ENCODE results near the gene ARRDC3. TPM values are rescaled to one million over a fixed set of nuclear protein-coding genes. Genes with fewer than 3 reads are reported as not detected.

ARRDC3 gene
- total and polyA plus RNA-seq, 9 of the 15 experiments (the other 6 are each of a cell fraction or from before 2014, with no cell fraction given) = 15.3 to 58.1 (median 39.4) TPM

DNA sequence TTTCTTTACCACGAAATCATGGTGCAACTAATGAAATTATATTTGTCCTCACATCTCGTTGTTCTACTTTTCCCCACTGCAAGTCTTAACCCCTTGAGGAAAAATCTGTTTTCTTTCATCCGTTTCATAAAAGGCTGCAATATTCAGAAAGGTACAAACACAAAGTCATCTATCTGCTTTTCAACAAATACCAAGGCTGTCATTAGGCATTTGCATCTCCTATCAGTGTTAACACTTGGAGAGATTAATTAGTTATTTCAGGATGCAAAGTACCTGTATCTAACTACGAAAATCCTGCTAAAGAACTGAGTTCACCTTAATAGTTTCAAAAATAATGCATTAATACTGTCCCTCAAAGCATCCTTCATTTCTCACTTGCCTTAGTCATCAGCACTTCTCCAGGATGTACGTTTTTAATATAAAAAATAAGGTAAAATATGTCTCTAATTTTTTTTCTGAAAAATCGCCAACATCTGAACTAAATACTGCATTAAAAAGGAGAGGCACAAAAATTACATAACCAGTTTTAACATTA lies 1.8 kb downstream of the ARRDC3 start (continued):
- TF ChIP-seq, protein P1, sequence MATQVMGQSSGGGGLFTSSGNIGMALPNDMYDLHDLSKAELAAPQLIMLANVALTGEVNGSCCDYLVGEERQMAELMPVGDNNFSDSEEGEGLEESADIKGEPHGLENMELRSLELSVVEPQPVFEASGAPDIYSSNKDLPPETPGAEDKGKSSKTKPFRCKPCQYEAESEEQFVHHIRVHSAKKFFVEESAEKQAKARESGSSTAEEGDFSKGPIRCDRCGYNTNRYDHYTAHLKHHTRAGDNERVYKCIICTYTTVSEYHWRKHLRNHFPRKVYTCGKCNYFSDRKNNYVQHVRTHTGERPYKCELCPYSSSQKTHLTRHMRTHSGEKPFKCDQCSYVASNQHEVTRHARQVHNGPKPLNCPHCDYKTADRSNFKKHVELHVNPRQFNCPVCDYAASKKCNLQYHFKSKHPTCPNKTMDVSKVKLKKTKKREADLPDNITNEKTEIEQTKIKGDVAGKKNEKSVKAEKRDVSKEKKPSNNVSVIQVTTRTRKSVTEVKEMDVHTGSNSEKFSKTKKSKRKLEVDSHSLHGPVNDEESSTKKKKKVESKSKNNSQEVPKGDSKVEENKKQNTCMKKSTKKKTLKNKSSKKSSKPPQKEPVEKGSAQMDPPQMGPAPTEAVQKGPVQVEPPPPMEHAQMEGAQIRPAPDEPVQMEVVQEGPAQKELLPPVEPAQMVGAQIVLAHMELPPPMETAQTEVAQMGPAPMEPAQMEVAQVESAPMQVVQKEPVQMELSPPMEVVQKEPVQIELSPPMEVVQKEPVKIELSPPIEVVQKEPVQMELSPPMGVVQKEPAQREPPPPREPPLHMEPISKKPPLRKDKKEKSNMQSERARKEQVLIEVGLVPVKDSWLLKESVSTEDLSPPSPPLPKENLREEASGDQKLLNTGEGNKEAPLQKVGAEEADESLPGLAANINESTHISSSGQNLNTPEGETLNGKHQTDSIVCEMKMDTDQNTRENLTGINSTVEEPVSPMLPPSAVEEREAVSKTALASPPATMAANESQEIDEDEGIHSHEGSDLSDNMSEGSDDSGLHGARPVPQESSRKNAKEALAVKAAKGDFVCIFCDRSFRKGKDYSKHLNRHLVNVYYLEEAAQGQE (IDR thresholded peaks at IDR 0.05; ENCODE audit: borderline replicate concordance) = no peak
- TF ChIP-seq, protein P1 (CRISPR knock-in tag; IDR thresholded peaks at IDR 0.05; ENCODE audit: low read depth) = no peak
- TF ChIP-seq, protein P2, sequence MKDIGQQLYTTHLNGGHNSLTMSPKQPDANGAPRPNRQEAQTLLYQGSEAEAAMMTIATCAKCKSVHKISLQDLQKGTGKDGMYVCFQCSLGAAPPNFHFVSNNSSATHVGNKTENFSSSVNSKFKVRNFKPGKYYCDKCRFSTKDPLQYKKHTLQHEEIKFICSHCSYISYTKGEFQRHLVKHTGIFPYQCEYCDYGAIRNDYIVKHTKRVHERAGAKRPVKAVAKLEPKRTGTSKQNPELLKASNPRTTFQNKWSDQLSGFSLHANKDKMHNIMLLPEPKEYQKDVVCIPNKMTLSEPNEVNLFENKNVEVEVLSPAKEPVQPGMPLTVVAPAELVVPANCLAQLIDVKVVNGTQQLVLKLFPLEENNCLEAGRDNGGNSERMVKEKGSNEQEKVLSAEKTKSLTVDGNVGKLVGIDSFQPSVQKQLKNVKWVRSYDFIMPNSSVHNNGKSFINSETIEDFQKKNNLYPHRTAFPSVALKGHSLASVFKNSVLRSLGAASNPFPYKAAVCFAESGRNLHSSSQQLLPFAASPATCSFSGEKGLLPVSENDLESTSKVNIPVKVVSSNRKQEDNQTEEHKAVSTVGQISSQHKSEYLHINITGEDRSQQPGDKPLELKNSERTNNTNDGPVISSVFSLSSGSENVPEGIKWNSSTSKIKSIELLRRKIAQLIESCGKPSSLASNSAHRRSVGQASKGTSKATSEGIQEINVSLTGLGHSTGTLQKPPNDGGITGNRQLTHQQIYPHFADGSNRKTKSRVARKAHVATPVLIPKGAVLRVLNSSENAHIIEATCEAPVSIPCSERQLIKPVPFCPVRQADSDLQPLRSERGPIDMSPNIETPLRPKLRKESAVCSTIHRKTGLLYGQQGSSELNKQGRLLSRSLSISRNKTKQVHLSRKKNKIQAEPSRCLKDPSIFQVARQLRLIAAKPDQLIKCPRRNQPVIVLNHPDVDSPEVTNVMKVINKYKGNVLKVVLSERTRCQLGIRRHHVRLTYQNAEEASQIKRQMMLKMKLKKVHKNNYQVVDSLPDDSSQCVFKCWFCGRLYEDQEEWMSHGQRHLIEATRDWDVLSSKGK (CRISPR knock-in tag; IDR thresholded peaks at IDR 0.05) = no peak
- TF ChIP-seq SIN3A (IDR thresholded peaks at IDR 0.05; ENCODE audit: borderline replicate concordance in 2 of 2, control insufficient read depth in 1 of 2, low read depth in 2 of 2, low read length in 2 of 2) = peak in 1 of 2 experiments; percentile 73; a peak in 1 of 4 replicates
- TF ChIP-seq MEF2D (tag; conservative IDR thresholded peaks at IDR 0.05; ENCODE audit: low read depth) = 0 out of 2 replicates have a peak, but pooled peaks have one; percentile 19
- peak; percentile 32; the same call in 1 of the 2 replicates for TF ChIP-seq MEF2A (IDR thresholded peaks at IDR 0.05; ENCODE audit: control insufficient read depth, low read depth, low read length)
- TF ChIP-seq, protein P3, sequence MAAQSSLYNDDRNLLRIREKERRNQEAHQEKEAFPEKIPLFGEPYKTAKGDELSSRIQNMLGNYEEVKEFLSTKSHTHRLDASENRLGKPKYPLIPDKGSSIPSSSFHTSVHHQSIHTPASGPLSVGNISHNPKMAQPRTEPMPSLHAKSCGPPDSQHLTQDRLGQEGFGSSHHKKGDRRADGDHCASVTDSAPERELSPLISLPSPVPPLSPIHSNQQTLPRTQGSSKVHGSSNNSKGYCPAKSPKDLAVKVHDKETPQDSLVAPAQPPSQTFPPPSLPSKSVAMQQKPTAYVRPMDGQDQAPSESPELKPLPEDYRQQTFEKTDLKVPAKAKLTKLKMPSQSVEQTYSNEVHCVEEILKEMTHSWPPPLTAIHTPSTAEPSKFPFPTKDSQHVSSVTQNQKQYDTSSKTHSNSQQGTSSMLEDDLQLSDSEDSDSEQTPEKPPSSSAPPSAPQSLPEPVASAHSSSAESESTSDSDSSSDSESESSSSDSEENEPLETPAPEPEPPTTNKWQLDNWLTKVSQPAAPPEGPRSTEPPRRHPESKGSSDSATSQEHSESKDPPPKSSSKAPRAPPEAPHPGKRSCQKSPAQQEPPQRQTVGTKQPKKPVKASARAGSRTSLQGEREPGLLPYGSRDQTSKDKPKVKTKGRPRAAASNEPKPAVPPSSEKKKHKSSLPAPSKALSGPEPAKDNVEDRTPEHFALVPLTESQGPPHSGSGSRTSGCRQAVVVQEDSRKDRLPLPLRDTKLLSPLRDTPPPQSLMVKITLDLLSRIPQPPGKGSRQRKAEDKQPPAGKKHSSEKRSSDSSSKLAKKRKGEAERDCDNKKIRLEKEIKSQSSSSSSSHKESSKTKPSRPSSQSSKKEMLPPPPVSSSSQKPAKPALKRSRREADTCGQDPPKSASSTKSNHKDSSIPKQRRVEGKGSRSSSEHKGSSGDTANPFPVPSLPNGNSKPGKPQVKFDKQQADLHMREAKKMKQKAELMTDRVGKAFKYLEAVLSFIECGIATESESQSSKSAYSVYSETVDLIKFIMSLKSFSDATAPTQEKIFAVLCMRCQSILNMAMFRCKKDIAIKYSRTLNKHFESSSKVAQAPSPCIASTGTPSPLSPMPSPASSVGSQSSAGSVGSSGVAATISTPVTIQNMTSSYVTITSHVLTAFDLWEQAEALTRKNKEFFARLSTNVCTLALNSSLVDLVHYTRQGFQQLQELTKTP (IDR thresholded peaks at IDR 0.05; ENCODE audit: low read depth in 1 of 2, partially characterized antibody in 2 of 2) = peak; percentile 70 to 71
